IPS DF 6.9 (cell line): ENCODE measurements around the gene IZUMO4.

Experiments
- DNase-seq: peaks from one replicate; pipeline ENCODE4 v3.0.0-alpha.2; 2013; ENCODE audit warnings: low read depth, low spot score
- H3K27ac ChIP-seq: one replicate; pipeline ENCODE4 v1.5.1; 2013; ENCODE audit warnings: low read length, control low read depth
- H3K27me3 ChIP-seq: 2 replicates; pipeline ENCODE4 v1.6.1; 2013; ENCODE audit warnings: mild to moderate bottlenecking, low read length; ENCODE audit not compliant: control insufficient read depth, insufficient read depth
- H3K36me3 ChIP-seq: 2 replicates; pipeline ENCODE4 v1.6.1; 2013; ENCODE audit warnings: low read length; ENCODE audit not compliant: control insufficient read depth, insufficient read depth
- H3K4me1 ChIP-seq: 2 replicates; pipeline ENCODE4 v1.6.1; 2013; ENCODE audit warnings: low read length; ENCODE audit not compliant: control insufficient read depth, insufficient read depth
- H3K4me3 ChIP-seq: 2 replicates; pipeline ENCODE4 v1.5.1; 2013; ENCODE audit warnings: mild to moderate bottlenecking, low read length
- H3K9me3 ChIP-seq: 2 replicates; pipeline ENCODE4 v1.6.1; 2013; ENCODE audit warnings: low read length, inconsistent platforms; ENCODE audit not compliant: control insufficient read depth, insufficient read depth
- WGBS: extraction: QIAGEN DNeasy Blood & Tissue Kit; methylation state at CpG from one replicate; pipeline ENCODE4 v1.1.7; 2013; ENCODE audit warnings: mixed read lengths, missing lambda C conversion rate; ENCODE audit not compliant: insufficient read length, insufficient coverage; 5-methylcytosine and 5-hydroxymethylcytosine counted together

IZUMO4 gene

GRCh38 chr19:2099054-2099501, 2.4 kb downstream of the IZUMO4 start:
- no peaks in the 10 kb centered on the region for H3K9me3 ChIP-seq
- WGBS = no CpG with 5 or more reads among the region's 16 CpGs
- peaks cover 2% of the 10 kb centered on the region; the same call in 1 of the 2 replicates for H3K4me1 ChIP-seq
- H3K27me3 ChIP-seq = no peaks in the 10 kb centered on the region
- H3K36me3 ChIP-seq = peaks cover 31% of the 10 kb centered on the region
- no peak overlapping the region for H3K27ac ChIP-seq
- no peak overlapping the region for H3K4me3 ChIP-seq
- no peak for DNase-seq

DNA sequence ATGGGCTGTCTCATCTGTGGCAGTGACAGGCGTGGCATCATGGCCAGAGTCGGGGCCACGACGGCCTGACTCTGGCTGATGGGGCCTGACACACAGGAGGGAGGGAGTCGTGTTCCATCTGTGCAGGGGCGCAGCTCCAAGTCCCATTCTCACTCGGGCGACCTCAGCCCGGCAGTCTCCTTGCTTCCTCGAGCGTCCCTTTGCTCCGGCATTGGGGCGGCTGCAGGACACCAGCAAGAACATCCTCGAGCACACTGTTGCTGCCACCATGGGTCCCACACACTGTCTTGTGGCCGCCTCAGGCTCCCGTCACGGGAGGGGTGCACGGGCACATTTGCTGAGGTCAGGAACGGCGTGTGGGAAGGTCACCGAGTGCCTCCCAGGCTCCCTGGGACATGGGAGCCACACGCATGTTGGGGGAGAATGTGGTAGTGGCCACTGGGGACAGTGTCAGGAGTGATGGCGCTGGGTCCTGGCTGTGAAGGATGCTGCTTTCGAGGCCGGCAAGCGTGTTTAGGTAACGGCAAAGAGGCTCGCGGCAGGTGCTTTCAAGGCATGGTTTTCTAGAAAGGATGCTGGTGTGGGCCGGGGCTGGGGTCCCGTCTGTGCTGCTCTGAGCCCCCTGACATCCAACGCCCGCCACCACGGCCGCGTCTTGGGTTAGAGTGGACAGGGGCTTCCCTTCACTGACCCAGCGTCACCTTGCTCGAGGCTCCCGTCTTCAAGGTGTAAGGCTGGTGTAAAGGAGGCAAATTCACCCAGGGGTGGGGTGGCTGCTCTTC, 3.4 kb downstream of the IZUMO4 start:
- no peaks in the 10 kb centered on the region for H3K27me3 ChIP-seq
- no peak for DNase-seq
- no peaks in the 10 kb centered on the region for H3K9me3 ChIP-seq
- no peak overlapping the region for H3K4me3 ChIP-seq
- peaks cover 2% of the 10 kb centered on the region; the same call in 1 of the 2 replicates for H3K4me1 ChIP-seq
- WGBS = no CpG with 5 or more reads among the region's 39 CpGs
- H3K36me3 ChIP-seq = peaks cover 34% of the 10 kb centered on the region
- no peak overlapping the region for H3K27ac ChIP-seq

DNA sequence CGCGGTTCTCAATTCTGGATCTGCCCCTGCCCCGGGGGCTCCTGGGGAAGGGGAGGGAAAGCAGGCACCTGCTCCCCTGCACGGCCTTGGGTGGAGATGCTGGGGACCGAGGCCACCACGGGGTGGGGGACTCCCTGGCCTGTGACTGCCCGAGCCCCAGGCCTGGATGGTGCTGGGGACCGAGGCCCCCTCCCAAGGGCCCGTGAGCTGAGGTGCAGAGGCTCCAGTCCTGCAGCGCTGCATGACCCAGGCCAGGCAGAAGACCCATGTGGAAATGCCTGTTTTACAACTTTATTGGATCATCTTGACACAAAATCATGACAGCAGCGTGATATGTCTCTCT, 4.0 kb downstream of the IZUMO4 start:
- no peak overlapping the region for H3K4me3 ChIP-seq
- H3K27ac ChIP-seq = no peak overlapping the region
- H3K36me3 ChIP-seq = peaks cover 34% of the 10 kb centered on the region
- H3K4me1 ChIP-seq = peaks cover 2% of the 10 kb centered on the region; the same call in 1 of the 2 replicates
- H3K27me3 ChIP-seq = no peaks in the 10 kb centered on the region
- H3K9me3 ChIP-seq = no peaks in the 10 kb centered on the region; the same call in 1 of the 2 replicates
- DNase-seq = no peak
- no CpG with 5 or more reads among the region's 11 CpGs for WGBS

GRCh38 chr19:2101417-2102335, 5.0 kb downstream of the IZUMO4 start:
- Histone ChIP-seq H3K27ac (no peak overlapping the region), H3K36me3 (peaks cover 42% of the 10 kb centered on the region), H3K9me3 (no peaks in the 10 kb centered on the region; the same call in 1 of the 2 replicates), H3K27me3 (no peaks in the 10 kb centered on the region), H3K4me3 (no peak overlapping the region), H3K4me1 (peaks cover 2% of the 10 kb centered on the region; the same call in 1 of the 2 replicates)
- no peak for DNase-seq
- WGBS = no CpG with 5 or more reads among the region's 45 CpGs

- Histone ChIP-seq H3K27ac (no peak overlapping the region), H3K36me3 (peaks cover 49% of the 10 kb centered on the region), H3K27me3 (no peaks in the 10 kb centered on the region), H3K4me1 (no peaks in the 10 kb centered on the region), H3K4me3 (no peak overlapping the region), H3K9me3 (no peaks in the 10 kb centered on the region; the same call in 1 of the 2 replicates)
- WGBS = no CpG with 5 or more reads among the region's 20 CpGs
- no peak for DNase-seq
Observed at GRCh38 chr19:2103045-2103707, 6.5 kb downstream of the IZUMO4 start.

GRCh38 chr19:2108251-2109016, 11.7 kb downstream of the IZUMO4 start:
- Histone ChIP-seq H3K27ac (no peak overlapping the region), H3K4me3 (no peak overlapping the region), H3K27me3 (no peaks in the 10 kb centered on the region), H3K9me3 (no peaks in the 10 kb centered on the region; the same call in 1 of the 2 replicates), H3K4me1 (no peaks in the 10 kb centered on the region), H3K36me3 (peaks cover 74% of the 10 kb centered on the region)
- no CpG with 5 or more reads among the region's 23 CpGs for WGBS
- no peak for DNase-seq

DNA sequence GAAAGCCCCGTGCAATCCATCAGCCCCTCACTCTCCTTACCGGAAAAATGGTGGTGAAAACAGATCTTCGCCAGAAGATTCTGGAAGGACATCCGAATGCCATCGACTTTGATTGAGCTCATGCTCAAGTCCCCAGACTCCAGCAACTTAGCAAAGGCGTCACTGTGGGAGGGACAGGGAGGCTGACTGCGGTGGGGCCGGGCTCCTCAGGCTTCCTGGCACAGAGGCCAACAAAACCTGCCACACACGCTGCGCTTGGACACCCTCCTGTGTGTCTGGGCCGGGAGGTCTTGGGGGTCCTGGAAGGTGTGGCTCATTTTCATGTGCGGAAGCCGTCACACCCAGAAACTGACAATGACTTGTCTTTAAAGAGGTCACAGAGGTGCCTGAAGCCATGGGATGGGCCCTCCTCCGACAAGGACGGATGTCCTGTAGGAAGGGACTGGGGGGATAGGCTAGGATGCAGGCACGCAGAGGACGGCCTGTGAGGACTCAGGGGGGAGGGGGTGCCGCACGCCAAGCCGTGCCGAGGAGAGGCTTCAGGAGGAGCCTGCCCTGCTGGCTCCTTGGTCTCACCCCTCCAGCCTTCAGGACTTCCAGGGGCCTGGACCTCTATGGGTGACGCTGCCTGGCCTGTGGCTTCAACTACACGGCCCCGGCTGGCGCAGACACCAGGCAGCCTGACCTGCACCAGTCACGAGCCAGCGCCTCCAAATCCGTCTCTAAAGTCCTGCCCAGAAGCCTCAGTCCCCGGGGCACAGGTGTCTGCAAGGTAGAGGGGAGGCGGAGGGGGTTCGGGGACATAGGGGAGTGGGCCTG, 12.5 kb downstream of the IZUMO4 start:
- Histone ChIP-seq H3K9me3 (no peaks in the 10 kb centered on the region; the same call in 1 of the 2 replicates), H3K4me3 (no peak overlapping the region), H3K27ac (no peak overlapping the region), H3K36me3 (peaks cover 75% of the 10 kb centered on the region), H3K27me3 (no peaks in the 10 kb centered on the region), H3K4me1 (no peaks in the 10 kb centered on the region)
- WGBS = no CpG with 5 or more reads among the region's 31 CpGs
- DNase-seq = no peak

- Histone ChIP-seq H3K4me1 (no peaks in the 10 kb centered on the region), H3K36me3 (peaks cover 90% of the 10 kb centered on the region), H3K4me3 (no peak overlapping the region), H3K27me3 (no peaks in the 10 kb centered on the region), H3K9me3 (no peaks in the 10 kb centered on the region), H3K27ac (no peak overlapping the region)
- WGBS = no CpG with 5 or more reads among the region's 13 CpGs
- no peak for DNase-seq
Observed at GRCh38 chr19:2110822-2111221, 14.1 kb downstream of the IZUMO4 start.

DNA sequence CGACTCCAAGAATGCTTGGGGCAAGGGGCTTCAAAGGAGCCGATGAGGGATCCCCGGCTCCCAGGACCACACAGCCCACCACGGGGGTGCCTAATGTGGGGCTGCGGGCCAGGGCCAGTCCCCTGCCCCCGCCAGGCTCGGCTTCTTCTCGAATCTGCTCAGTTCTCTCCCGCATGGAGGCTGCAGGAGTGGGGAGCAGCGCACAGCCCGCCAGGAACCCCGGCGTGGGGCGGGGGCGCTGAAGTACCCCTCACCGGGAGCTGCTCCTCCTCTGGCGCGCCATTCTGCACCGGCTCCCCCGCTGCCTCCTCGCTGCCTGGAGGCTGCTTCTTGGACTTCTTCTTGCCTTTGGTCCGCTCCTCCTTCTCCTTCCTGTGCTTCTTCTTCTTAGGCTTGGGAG, 14.7 kb downstream of the IZUMO4 start:
- Histone ChIP-seq H3K36me3 (peaks cover 90% of the 10 kb centered on the region), H3K27me3 (no peaks in the 10 kb centered on the region), H3K9me3 (no peaks in the 10 kb centered on the region), H3K4me1 (no peaks in the 10 kb centered on the region), H3K27ac (no peak overlapping the region), H3K4me3 (no peak overlapping the region)
- DNase-seq = no peak
- WGBS = no CpG with 5 or more reads among the region's 22 CpGs
